Stromal cell of bone marrow (primary cell): ENCODE results near the gene LHFPL2.
"Not testable (repeated sequence)": the region's sequence is repeated elsewhere in the genome, so short reads cannot be mapped to it uniquely, and the experiment has no call there.

Experiments used
- DNase-seq: peaks from one replicate; pipeline ENCODE4 v3.0.0-alpha.2; 2012; ENCODE audit warnings: low read depth

Gene LHFPL2

GRCh38 chr5:78648359-78649210 is at the start of gene LHFPL2:
Gene LHFPL2 (minus strand): TSS chr5:78648772. CDS start chr5:78510213, 138,559 bp downstream.
- no peak for DNase-seq

- DNase-seq, result no peak
Observed at GRCh38 chr5:78696637-78697036, 48.1 kb upstream of the LHFPL2 start.

GRCh38 chr5:78696052-78696451 is 47.5 kb upstream of the LHFPL2 start:
- not testable (repeated sequence) for DNase-seq

- DNase-seq, result no peak
Observed at GRCh38 chr5:78693339-78693738, 44.8 kb upstream of the LHFPL2 start.

- no peak for DNase-seq
Observed at GRCh38 chr5:78691084-78691960, 42.8 kb upstream of the LHFPL2 start.

- DNase-seq, result no peak
Observed at GRCh38 chr5:78690253-78690972, 41.8 kb upstream of the LHFPL2 start.

- DNase-seq, result no peak
Observed at GRCh38 chr5:78689540-78690252, 41.1 kb upstream of the LHFPL2 start.

- DNase-seq, result not testable (repeated sequence)
Observed at GRCh38 chr5:78687514-78687913, 38.9 kb upstream of the LHFPL2 start.

GRCh38 chr5:78683905-78684304 is 35.3 kb upstream of the LHFPL2 start:
- DNase-seq, result not testable (repeated sequence)

- DNase-seq, result no peak
Observed at GRCh38 chr5:78679905-78680304, 31.3 kb upstream of the LHFPL2 start.

GRCh38 chr5:78677777-78678668 is 29.5 kb upstream of the LHFPL2 start:
- DNase-seq, result peak; percentile 95

- DNase-seq, result no peak
Observed at GRCh38 chr5:78675956-78676730, 27.6 kb upstream of the LHFPL2 start.

- DNase-seq, result not testable (repeated sequence)
Observed at GRCh38 chr5:78673827-78674226, 25.3 kb upstream of the LHFPL2 start.

- DNase-seq, result no peak
Observed at GRCh38 chr5:78672154-78672553, 23.6 kb upstream of the LHFPL2 start.

GRCh38 chr5:78671609-78672008 is 23.0 kb upstream of the LHFPL2 start:
- DNase-seq, result no peak

- no peak for DNase-seq
Observed at GRCh38 chr5:78670701-78671269, 22.2 kb upstream of the LHFPL2 start.

GRCh38 chr5:78669331-78669730 is 20.8 kb upstream of the LHFPL2 start:
- DNase-seq, result no peak

GRCh38 chr5:78667461-78668103 is 19.0 kb upstream of the LHFPL2 start:
- DNase-seq, result no peak

- not testable (repeated sequence) for DNase-seq
Observed at GRCh38 chr5:78666975-78667374, 18.4 kb upstream of the LHFPL2 start.
